IMR-90 (cell line): Measurements from ENCODE around the gene SEMA4D. TPM values are rescaled to one million over a fixed set of nuclear protein-coding genes. Genes with fewer than 3 reads are reported as not detected.

ENCODE experiments used
- ATAC-seq: fragments of 200-7000 bp; cut with Tn5 transposase; 2 replicates; pipeline ENCODE4 v1.9.1; 2020; ENCODE audit warnings: low read depth, mild to moderate bottlenecking, moderate library complexity
- BruUV-seq: library from RNA; stranded (reverse); fragments of 400-500 nt; replicated peaks from 2 replicates; lab custom pipeline; 2021; lab: Mats Ljungman, UMichigan
- CTCF ChIA-PET: fragments of 300-600 bp; formaldehyde crosslinking; extraction: SDS; loops from one replicate; lab custom pipeline; 2021; ENCODE audit warnings: antibody characterized with exemption; lab: Yijun Ruan, JAX
- POLR2A ChIA-PET: fragments of 300-600 bp; sonication (Branson Sonifier 250); formaldehyde crosslinking; loops from one replicate; lab custom pipeline; 2022; ENCODE audit warnings: antibody characterized with exemption; ENCODE audit not compliant: unreplicated experiment; lab: Charles Lee
- DNase-seq: peaks from one replicate; pipeline ENCODE4 v3.0.0; 2013
- H2AFZ ChIP-seq: replicated peaks from 2 replicates; pipeline ENCODE3; 2013; ENCODE audit warnings: low read length, mild to moderate bottlenecking; ENCODE audit not compliant: poor library complexity
- H2AK5ac ChIP-seq: 2 replicates; pipeline ENCODE4 v1.6.1; 2013; ENCODE audit warnings: low read depth, low read length, inconsistent platforms
- H2AK9ac ChIP-seq: replicated peaks from 2 replicates; pipeline ENCODE3; 2013; ENCODE audit warnings: mild to moderate bottlenecking, low read depth, low read length, moderate library complexity; ENCODE audit not compliant: poor library complexity
- H2BK120ac ChIP-seq: 2 replicates; pipeline ENCODE4 v1.6.1; 2013; ENCODE audit warnings: low read depth, low read length, inconsistent platforms
- H2BK15ac ChIP-seq: 3 replicates; pipeline ENCODE4 v1.6.1; 2013; ENCODE audit warnings: low read depth, low read length, inconsistent platforms
- H2BK20ac ChIP-seq: 2 replicates; pipeline ENCODE4 v1.6.1; 2013; ENCODE audit warnings: low read depth, mild to moderate bottlenecking, inconsistent platforms, low read length, moderate library complexity
- H2BK5ac ChIP-seq: 2 replicates; pipeline ENCODE4 v1.6.1; 2013; ENCODE audit warnings: mild to moderate bottlenecking, low read depth, low read length, inconsistent platforms; ENCODE audit not compliant: poor library complexity, severe bottlenecking
- H3K14ac ChIP-seq: replicated peaks from 2 replicates; pipeline ENCODE4 v1.6.1; 2013; ENCODE audit warnings: low read depth, low read length, inconsistent platforms
- H3K18ac ChIP-seq: 2 replicates; pipeline ENCODE4 v1.6.1; 2013; ENCODE audit warnings: low read depth, low read length, control low read depth
- H3K23ac ChIP-seq: 2 replicates; pipeline ENCODE4 v1.6.1; 2013; ENCODE audit warnings: low read depth, low read length, inconsistent platforms
- H3K27ac ChIP-seq: 2 replicates; pipeline ENCODE4 v1.5.1; 2013; ENCODE audit warnings: mild to moderate bottlenecking, control low read depth, low read length; ENCODE audit not compliant: insufficient read depth
- H3K27me3 ChIP-seq: 2 replicates; pipeline ENCODE4 v1.6.1; 2013; ENCODE audit warnings: low read length; ENCODE audit not compliant: control insufficient read depth, insufficient read depth
- H3K36me3 ChIP-seq: 2 replicates; pipeline ENCODE4 v1.6.1; 2013; ENCODE audit warnings: low read length, mixed read lengths; ENCODE audit not compliant: control insufficient read depth, insufficient read depth
- H3K4ac ChIP-seq: 2 replicates; pipeline ENCODE4 v1.6.1; 2013; ENCODE audit warnings: low read depth, low read length, inconsistent platforms
- H3K4me1 ChIP-seq: 2 replicates; pipeline ENCODE4 v1.6.1; 2013; ENCODE audit warnings: low read length, mixed read lengths; ENCODE audit not compliant: control insufficient read depth, insufficient read depth
- H3K4me2 ChIP-seq: 2 replicates; pipeline ENCODE4 v1.6.1; 2013; ENCODE audit warnings: low read depth, mild to moderate bottlenecking, control low read depth, low read length, moderate library complexity
- H3K4me3 ChIP-seq: 2 replicates; pipeline ENCODE4 v1.5.1; 2013; ENCODE audit warnings: low read depth, mild to moderate bottlenecking, control low read depth, low read length, moderate library complexity; ENCODE audit not compliant: insufficient read depth
- H3K56ac ChIP-seq: 2 replicates; pipeline ENCODE4 v1.6.1; 2013; ENCODE audit warnings: low read length, inconsistent platforms; ENCODE audit not compliant: insufficient read depth; ENCODE audit errors: extremely low read depth
- H3K79me1 ChIP-seq, 2 experiments: 2 replicates each; pipeline ENCODE4 v1.6.1; 2013; ENCODE audit warnings: low read length in 2 of 2, inconsistent platforms in 1 of 2, low read depth in 1 of 2
- H3K9ac ChIP-seq: 2 replicates; pipeline ENCODE4 v1.6.1; 2013; ENCODE audit warnings: low read depth, low read length, control low read depth
- H3K9me1 ChIP-seq: 2 replicates; pipeline ENCODE4 v1.6.1; 2013; ENCODE audit warnings: low read length, inconsistent platforms; ENCODE audit not compliant: insufficient read depth
- H3K9me3 ChIP-seq: 2 replicates; pipeline ENCODE4 v1.6.1; 2013; ENCODE audit warnings: low read length; ENCODE audit not compliant: control insufficient read depth, insufficient read depth
- H4K20me1 ChIP-seq: 2 replicates; pipeline ENCODE4 v1.6.1; 2013; ENCODE audit warnings: low read length, inconsistent platforms; ENCODE audit not compliant: insufficient read depth
- H4K5ac ChIP-seq: 2 replicates; pipeline ENCODE4 v1.6.1; 2013; ENCODE audit warnings: mild to moderate bottlenecking, low read depth, low read length, control low read depth
- H4K8ac ChIP-seq, 2 experiments: 2 replicates each; pipeline ENCODE4 v1.6.1; 2013; ENCODE audit warnings: low read depth in 2 of 2, low read length in 2 of 2, control low read depth in 1 of 2, inconsistent platforms in 1 of 2
- H4K91ac ChIP-seq: 2 replicates; pipeline ENCODE4 v1.6.1; 2013; ENCODE audit warnings: low read depth, low read length, inconsistent platforms; ENCODE audit not compliant: insufficient read depth
- BHLHE40 ChIP-seq: fragments of 150-350 bp; IDR thresholded peaks from 2 replicates; pipeline ENCODE4 v1.6.1; 2016; ENCODE audit warnings: mild to moderate bottlenecking, low read depth, low read length
- CHD1 ChIP-seq: IDR thresholded peaks from 2 replicates; pipeline ENCODE4 v1.6.1; 2012; ENCODE audit warnings: low read depth, low read length, improper control_type of control experiment
- CTCF ChIP-seq: conservative IDR thresholded peaks from 2 replicates; pipeline ENCODE4 v1.5.1; 2012; ENCODE audit warnings: mild to moderate bottlenecking, low read depth, low read length, improper control_type of control experiment
- ELK1 ChIP-seq: fragments of 150-350 bp; IDR thresholded peaks from 2 replicates; pipeline ENCODE4 v1.6.1; 2016; ENCODE audit warnings: low read depth, mild to moderate bottlenecking, low read length, moderate library complexity, borderline replicate concordance
- FOS ChIP-seq: fragments of 150-350 bp; IDR thresholded peaks from 2 replicates; pipeline ENCODE4 v1.6.1; 2016; ENCODE audit warnings: low read depth, low read length
- MAFK ChIP-seq: IDR thresholded peaks from 2 replicates; pipeline ENCODE4 v1.6.1; 2012; ENCODE audit warnings: low read depth, low read length, improper control_type of control experiment
- MAZ ChIP-seq: IDR thresholded peaks from 2 replicates; pipeline ENCODE4 v1.6.1; 2012; ENCODE audit warnings: low read depth, mild to moderate bottlenecking, low read length, improper control_type of control experiment, moderate library complexity, borderline replicate concordance
- MXI1 ChIP-seq: IDR thresholded peaks from 2 replicates; pipeline ENCODE4 v1.6.1; 2012; ENCODE audit warnings: low read depth, mild to moderate bottlenecking, low read length, moderate library complexity, borderline replicate concordance
- POLR2A ChIP-seq: IDR thresholded peaks from 2 replicates; pipeline ENCODE4 v1.6.1; 2012; ENCODE audit warnings: mild to moderate bottlenecking, low read depth, low read length
- RAD21 ChIP-seq: IDR thresholded peaks from 2 replicates; pipeline ENCODE4 v1.6.1; 2012; ENCODE audit warnings: low read length, improper control_type of control experiment
- RCOR1 ChIP-seq: IDR thresholded peaks from 2 replicates; pipeline ENCODE4 v1.6.1; 2012; ENCODE audit warnings: mild to moderate bottlenecking, low read length, improper control_type of control experiment; ENCODE audit not compliant: insufficient replicate concordance
- RFX5 ChIP-seq: IDR thresholded peaks from 2 replicates; pipeline ENCODE4 v1.8.0; 2012; ENCODE audit warnings: low read depth, mild to moderate bottlenecking, low read length, moderate library complexity
- SMC3 ChIP-seq: fragments of 150-350 bp; IDR thresholded peaks from 2 replicates; pipeline ENCODE4 v1.6.1; 2016; ENCODE audit warnings: low read depth, mild to moderate bottlenecking, antibody characterized with exemption, low read length, moderate library complexity
- USF2 ChIP-seq: fragments of 150-350 bp; IDR thresholded peaks from 2 replicates; pipeline ENCODE4 v1.6.1; 2017; ENCODE audit warnings: mild to moderate bottlenecking, antibody characterized with exemption, low read length, low read depth
- WGBS, 2 experiments: methylation state at CpG; one replicate each; pipeline versions ENCODE4 v1.1.5 to v1.1.7; 2013; ENCODE audit warnings: missing lambda C conversion rate in 2 of 2; ENCODE audit not compliant: insufficient read length in 1 of 2; ENCODE audit errors: extremely low coverage in 2 of 2; 5-methylcytosine and 5-hydroxymethylcytosine counted together
- dilution Hi-C: fragments of 300-500 bp; cut with HindIII; formaldehyde crosslinking; loops from one replicate; pipeline ENCODE4 v1.14.3; 2018; ENCODE audit warnings: low sequenced_read_pairs; ENCODE audit not compliant: unreplicated experiment
- in situ Hi-C: fragments of 300-500 bp; cut with MboI; formaldehyde crosslinking; loops from 3 replicates; pipeline ENCODE4 v1.14.3; 2019; ENCODE audit warnings: low sequenced_read_pairs, inconsistent platforms, mixed read lengths
- intact Hi-C: fragments of 100-400 bp; cut with micrococcal nuclease; formaldehyde crosslinking; loops from 2 replicates; pipeline ENCODE4 v1.10.0; 2022
- polyA plus RNA-seq, 3 experiments: library from polyadenylated mRNA; depleted of rRNA; stranded (reverse); fragments of >200 nt; gene quantifications; 2 replicates each; pipeline ENCODE4 v1.2.3, GENCODE V29; 2012; ENCODE audit warnings: low replicate concordance in 1 of 3
- total RNA-seq: library from RNA; depleted of rRNA; stranded (reverse); fragments of >200 nt; gene quantifications from 2 replicates; pipeline ENCODE4 v1.2.3, GENCODE V29; 2012

SEMA4D gene
- total and polyA plus RNA-seq, 2 of the 4 experiments (the other 2 are of a cell fraction): 0.90 to 1.5 TPM

GRCh38 chr9:89382026-89382986 lies 115.6 kb downstream of the SEMA4D start:
- ChIA-PET CTCF (no interaction called here), POLR2A (no interaction called here)
- Histone ChIP-seq H4K8ac (no peak overlapping the region), H2AK5ac (no peak overlapping the region; the same call in 1 of the 2 replicates), H3K4me2 (no peak overlapping the region), H4K20me1 (no peaks in the 10 kb centered on the region), H3K9ac (no peak overlapping the region), H3K27ac (no peak overlapping the region), H3K4ac (no peak overlapping the region), H3K23ac (no peak overlapping the region), H3K18ac (no peak overlapping the region), H2BK120ac (no peak overlapping the region), H2BK5ac (no peak overlapping the region), H4K5ac (no peak overlapping the region), H3K56ac (no peak overlapping the region), H3K9me3 (no peaks in the 10 kb centered on the region), H2BK15ac (no peak overlapping the region), H3K14ac (no peak overlapping the region), H2AK9ac (no peak overlapping the region), H3K36me3 (peaks cover 33% of the 10 kb centered on the region), H3K4me1 (peaks cover 9% of the 10 kb centered on the region), H4K91ac (no peak overlapping the region), H3K79me1 (no peaks in the 10 kb centered on the region), H3K4me3 (no peak overlapping the region), H2AFZ (no peak overlapping the region), H3K9me1 (no peaks in the 10 kb centered on the region), H3K27me3 (no peaks in the 10 kb centered on the region), H2BK20ac (no peak overlapping the region; the same call in 1 of the 2 replicates)
- no peak for ATAC-seq
- no TSS peak for BruUV-seq
- 90% methylated on average over 12 of the region's 27 CpGs; no CpG with 5 or more reads in 1 of the 2 experiments for WGBS, 2 experiments
- dilution Hi-C loops: no loop called here
- intact Hi-C loops: no loop called here
- no peak for DNase-seq
- in situ Hi-C loops: no loop called here
- TF ChIP-seq BHLHE40 (no peak), MXI1 (no peak), CTCF (no peak), MAFK (no peak), RAD21 (no peak), RFX5 (no peak), FOS (no peak), SMC3 (no peak), POLR2A (no peak), CHD1 (no peak), ELK1 (no peak), RCOR1 (no peak), MAZ (no peak), USF2 (no peak)
